GM13977 (cell line): ENCODE results near the gene SNTA1.

Experiments used
- DNase-seq: peaks from one replicate; pipeline ENCODE4 v3.0.0; 2012; ENCODE audit warnings: low spot score
- in situ Hi-C: fragments of 300-500 bp; cut with MboI; formaldehyde crosslinking; loops from one replicate; pipeline ENCODE4 v1.12.0; 2022; ENCODE audit warnings: low sequenced_read_pairs, low pct_unique_long_range_greater_than_20kb, mixed read lengths, inconsistent platforms; ENCODE audit not compliant: unreplicated experiment
- TF ChIP-seq, protein P1 (sequence below): IDR thresholded peaks from 2 replicates; pipeline ENCODE4 v1.5.1; 2012; ENCODE audit warnings: mild to moderate bottlenecking, control low read depth; ENCODE audit not compliant: insufficient read depth; ENCODE audit errors: extremely low read depth, missing control alignments

The SNTA1 gene

DNA sequence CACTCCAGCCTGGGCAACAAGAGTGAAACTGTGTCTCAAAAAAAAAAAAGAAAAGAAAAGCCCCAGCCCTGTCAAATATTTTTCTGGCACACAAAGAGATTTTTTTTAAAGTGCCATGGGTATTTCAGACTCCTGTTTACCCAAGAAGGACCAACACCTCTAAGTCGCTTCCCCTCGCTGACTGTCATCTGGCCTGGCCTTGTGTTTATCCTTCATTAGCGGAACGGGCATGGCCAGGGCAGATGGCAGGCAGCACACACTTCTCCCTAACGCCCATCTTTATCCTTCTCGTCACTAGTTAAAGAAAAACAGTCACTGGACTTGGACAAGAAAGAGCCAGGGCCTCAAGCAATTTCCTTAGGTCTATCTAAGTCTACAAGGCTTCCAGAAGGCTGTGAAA is 39.0 kb upstream of the SNTA1 start:
- TF ChIP-seq, protein P1, sequence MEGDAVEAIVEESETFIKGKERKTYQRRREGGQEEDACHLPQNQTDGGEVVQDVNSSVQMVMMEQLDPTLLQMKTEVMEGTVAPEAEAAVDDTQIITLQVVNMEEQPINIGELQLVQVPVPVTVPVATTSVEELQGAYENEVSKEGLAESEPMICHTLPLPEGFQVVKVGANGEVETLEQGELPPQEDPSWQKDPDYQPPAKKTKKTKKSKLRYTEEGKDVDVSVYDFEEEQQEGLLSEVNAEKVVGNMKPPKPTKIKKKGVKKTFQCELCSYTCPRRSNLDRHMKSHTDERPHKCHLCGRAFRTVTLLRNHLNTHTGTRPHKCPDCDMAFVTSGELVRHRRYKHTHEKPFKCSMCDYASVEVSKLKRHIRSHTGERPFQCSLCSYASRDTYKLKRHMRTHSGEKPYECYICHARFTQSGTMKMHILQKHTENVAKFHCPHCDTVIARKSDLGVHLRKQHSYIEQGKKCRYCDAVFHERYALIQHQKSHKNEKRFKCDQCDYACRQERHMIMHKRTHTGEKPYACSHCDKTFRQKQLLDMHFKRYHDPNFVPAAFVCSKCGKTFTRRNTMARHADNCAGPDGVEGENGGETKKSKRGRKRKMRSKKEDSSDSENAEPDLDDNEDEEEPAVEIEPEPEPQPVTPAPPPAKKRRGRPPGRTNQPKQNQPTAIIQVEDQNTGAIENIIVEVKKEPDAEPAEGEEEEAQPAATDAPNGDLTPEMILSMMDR: no peak
- in situ Hi-C loops: no loop called here
- DNase-seq: no peak

DNA sequence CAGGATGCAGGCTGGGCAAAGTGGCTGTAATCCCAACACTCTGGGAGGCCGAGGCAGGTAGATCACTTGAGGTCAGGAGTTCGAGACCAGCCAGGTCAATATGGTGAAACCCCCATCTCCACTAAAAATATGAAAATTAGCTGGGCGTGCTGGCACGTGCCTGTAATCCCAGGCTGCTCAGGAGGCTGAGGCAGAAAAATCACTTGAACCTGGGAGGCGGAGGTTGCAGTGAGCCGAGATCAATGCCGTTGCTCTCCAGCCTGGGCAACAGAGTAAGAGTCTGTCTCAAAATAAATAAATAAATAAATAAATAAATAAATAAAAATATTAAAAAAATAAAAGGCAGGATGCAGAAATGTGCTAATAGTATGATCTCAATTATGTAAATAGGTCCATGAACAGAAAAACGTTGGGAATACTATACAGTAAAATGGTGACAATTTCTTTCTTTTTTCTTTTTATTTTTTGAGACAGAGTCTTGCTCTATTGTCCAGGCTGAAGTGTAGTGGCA is 37.9 kb upstream of the SNTA1 start:
- TF ChIP-seq, protein P1: no peak
- no peak for DNase-seq
- in situ Hi-C loops: no loop called here

DNA sequence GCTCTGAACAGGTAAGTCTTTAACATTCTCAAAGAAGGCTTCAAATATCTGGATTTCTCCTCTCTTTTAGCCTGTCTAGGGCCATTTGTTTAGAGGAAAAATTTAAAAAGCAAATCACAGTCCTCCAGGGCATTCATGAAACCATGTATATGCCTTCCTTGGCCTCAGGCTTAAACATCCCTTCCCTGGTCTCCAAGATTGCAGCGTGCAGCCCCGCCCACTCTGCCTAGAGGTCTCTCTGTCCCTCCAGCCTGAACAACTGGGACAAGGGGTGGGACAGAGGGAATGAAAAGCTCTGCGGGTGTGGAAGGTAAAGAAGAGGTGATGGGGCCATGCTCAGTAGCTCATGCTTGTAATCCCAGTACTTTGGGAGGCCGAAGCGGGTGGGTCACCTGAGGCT is 36.5 kb upstream of the SNTA1 start:
- in situ Hi-C loops: no loop called here
- no peak for DNase-seq
- TF ChIP-seq, protein P1: no peak

DNA sequence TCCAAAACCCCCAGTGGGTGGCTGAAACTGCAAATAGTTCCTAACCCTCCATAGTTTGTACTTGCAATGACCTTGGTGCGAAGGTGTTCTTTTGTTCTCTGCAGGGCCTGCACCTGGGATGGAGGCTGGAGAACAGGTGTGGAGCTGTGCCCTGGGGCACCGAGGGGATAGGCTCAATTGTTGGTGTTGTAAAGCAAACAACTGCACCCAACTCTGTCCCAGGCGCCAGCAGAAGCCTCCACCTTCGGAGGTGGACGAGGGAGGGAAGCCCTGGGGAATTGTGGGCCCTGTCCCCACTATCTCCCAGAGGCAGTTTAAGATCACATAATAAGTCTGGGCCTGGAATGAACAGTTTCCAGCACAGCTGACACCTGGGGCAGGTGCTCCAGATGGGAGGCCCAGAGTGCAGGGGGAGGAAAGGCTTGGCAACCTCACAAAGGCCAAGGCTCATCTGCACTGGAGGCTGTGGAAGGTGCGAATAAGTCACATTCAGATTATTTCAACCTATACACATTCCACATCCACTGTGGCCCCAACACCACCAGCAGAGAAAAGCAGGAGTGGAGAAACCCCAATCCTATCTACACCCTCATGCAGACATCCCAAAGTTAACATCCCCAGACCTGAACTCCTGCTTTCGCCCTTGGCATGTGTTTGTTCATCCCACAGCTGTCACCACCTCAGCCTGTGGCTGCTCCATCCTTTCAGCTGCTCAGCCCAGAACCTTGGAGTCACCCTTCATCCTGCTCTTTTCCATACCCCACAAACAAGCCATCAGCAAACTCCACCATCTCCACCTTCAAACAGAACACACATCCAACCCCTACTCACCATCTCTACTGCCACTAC is 34.0 kb upstream of the SNTA1 start:
- in situ Hi-C loops: no loop called here
- no peak for DNase-seq
- TF ChIP-seq, protein P1: no peak

DNA sequence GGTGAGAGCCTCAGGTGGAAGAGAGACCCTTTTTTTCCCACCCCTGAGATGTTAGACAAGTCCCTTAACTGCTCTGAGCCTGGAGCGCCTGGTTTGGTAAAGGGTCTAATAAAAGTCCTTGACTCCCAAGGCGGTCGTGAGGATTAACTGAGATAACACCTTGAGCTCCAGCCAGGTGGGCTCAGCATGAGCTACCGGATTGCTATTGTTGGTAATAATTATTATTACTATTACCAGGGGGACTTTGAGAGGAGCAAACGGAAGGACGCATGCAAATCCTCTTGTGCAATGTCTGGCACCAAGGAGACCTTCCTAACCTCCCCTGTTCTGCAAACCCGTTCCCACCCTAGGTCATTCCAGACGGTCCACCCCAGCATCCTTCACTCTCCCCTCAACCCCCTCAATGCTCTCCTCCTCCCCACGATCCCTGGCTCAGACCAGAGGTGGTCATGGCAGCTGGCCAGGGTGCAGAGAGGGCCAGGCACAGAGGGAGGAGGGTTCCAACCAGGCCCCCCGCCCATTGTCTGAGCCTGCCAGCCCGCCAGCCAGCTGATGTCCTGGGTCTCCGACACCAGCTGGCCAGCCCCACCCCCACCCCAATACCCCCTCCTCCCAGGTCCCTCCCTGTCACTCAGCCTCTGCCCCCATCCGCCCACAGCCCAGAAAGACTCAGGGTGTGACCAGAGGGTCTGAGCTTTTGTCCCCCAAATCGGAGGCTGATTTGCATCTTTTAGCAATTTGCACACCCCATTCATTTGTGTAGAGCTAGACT is 32.0 kb upstream of the SNTA1 start:
- TF ChIP-seq, protein P1: no peak
- in situ Hi-C loops: no loop called here
- DNase-seq: no peak

DNA sequence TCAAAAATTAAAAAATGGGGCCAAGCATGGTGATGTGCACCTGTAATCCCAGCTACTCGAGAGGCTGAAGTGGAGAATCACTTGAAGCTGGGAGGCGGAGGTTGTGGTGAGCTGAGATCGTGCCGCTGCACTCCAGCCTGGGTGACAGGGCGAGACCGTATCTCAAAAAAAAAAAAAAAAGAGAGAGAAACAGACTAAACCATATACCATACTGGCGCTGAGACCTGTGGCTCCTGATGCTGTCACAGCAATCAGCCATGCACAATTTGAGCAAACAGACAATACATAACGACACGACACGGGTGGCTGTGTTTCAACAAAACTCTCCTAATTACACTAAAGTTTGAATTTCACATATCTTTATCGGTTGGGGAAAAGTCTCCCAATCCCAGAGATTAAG is 31.4 kb upstream of the SNTA1 start:
- no peak for DNase-seq
- in situ Hi-C loops: no loop called here
- TF ChIP-seq, protein P1: no peak
